B cell (primary cell): ENCODE results near the gene TMEM82.

ENCODE experiments used
- EZH2 ChIP-seq: IDR thresholded peaks from 2 replicates; pipeline ENCODE4 v1.6.1; 2012; ENCODE audit warnings: borderline replicate concordance, low read depth, mild to moderate bottlenecking, moderate library complexity, low read length; ENCODE audit not compliant: insufficient read depth, poor library complexity, severe bottlenecking
- TF ChIP-seq, protein P1 (sequence below): fragments of 200-600 bp; IDR thresholded peaks from one replicate; pipeline ENCODE4 v1.8.0; 2022; ENCODE audit warnings: antibody characterized with exemption, mild to moderate bottlenecking

DNA sequence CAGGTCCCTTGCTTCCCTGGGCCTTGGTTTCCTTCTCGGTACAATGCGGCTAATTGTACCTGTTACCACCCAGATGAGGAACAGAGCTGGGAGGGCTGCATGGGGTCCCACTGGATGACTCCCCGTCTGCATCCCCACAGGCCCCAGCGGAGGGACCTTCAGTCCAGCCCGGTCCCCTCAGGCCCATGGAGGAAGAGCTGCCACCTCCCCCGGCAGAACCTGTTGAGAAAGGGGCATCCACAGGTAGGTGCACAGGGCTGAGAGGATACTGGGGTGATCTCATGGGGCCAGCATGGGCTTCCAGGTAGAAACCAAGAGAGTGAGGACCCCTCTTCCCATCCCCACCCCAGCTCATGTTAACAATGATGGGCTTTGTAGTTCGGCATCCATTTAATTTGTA, 26.1 kb downstream of the TMEM82 start:
- TF ChIP-seq, protein P1, sequence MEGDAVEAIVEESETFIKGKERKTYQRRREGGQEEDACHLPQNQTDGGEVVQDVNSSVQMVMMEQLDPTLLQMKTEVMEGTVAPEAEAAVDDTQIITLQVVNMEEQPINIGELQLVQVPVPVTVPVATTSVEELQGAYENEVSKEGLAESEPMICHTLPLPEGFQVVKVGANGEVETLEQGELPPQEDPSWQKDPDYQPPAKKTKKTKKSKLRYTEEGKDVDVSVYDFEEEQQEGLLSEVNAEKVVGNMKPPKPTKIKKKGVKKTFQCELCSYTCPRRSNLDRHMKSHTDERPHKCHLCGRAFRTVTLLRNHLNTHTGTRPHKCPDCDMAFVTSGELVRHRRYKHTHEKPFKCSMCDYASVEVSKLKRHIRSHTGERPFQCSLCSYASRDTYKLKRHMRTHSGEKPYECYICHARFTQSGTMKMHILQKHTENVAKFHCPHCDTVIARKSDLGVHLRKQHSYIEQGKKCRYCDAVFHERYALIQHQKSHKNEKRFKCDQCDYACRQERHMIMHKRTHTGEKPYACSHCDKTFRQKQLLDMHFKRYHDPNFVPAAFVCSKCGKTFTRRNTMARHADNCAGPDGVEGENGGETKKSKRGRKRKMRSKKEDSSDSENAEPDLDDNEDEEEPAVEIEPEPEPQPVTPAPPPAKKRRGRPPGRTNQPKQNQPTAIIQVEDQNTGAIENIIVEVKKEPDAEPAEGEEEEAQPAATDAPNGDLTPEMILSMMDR, result no peak
- no peak for TF ChIP-seq EZH2
